SU-DHL-6 (cell line): ENCODE measurements around the gene DAAM2.

Experiments
- EZH2phosphoT487 ChIP-seq: fragments of 200-600 bp; sonication (generic), shearing (Covaris generic); conservative IDR thresholded peaks from 2 replicates; pipeline ENCODE4 v1.6.1; 2018; ENCODE audit warnings: mild to moderate bottlenecking, antibody characterized with exemption, low read length, moderate library complexity, mixed read lengths
- TF ChIP-seq, protein P1 (sequence below): fragments of 200-600 bp; sonication (generic); IDR thresholded peaks from one replicate; pipeline ENCODE4 v1.5.1; 2017; ENCODE audit warnings: antibody characterized with exemption, mild to moderate bottlenecking, low read length, moderate library complexity; ENCODE audit not compliant: insufficient read depth, poor library complexity, severe bottlenecking

DNA sequence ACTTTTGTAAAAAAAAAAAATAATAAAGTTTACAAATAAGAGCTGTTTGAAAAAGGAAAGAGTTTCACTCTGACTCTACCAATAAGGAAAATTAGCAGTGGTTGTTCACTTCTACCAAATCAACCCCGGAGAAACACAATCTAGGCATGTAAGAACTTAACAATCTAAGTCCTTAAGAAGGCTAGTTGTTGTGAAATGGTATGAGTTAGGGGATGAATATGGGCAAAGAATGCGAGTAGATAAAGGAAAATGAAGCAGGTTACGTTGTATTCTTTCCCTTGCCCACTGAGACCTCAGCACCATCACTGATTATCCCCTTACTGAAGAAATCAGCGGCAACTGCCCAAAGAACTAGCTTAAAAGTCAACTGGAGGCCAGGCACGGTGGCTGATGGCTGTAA lies 126.7 kb downstream of the DAAM2 start:
- TF ChIP-seq, protein P1, sequence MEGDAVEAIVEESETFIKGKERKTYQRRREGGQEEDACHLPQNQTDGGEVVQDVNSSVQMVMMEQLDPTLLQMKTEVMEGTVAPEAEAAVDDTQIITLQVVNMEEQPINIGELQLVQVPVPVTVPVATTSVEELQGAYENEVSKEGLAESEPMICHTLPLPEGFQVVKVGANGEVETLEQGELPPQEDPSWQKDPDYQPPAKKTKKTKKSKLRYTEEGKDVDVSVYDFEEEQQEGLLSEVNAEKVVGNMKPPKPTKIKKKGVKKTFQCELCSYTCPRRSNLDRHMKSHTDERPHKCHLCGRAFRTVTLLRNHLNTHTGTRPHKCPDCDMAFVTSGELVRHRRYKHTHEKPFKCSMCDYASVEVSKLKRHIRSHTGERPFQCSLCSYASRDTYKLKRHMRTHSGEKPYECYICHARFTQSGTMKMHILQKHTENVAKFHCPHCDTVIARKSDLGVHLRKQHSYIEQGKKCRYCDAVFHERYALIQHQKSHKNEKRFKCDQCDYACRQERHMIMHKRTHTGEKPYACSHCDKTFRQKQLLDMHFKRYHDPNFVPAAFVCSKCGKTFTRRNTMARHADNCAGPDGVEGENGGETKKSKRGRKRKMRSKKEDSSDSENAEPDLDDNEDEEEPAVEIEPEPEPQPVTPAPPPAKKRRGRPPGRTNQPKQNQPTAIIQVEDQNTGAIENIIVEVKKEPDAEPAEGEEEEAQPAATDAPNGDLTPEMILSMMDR, result no peak
- TF ChIP-seq EZH2phosphoT487, result no peak
